ENCODE measurements around the gene SBNO1.
"Not testable (repeated sequence)": the region's sequence is repeated elsewhere in the genome, so short reads cannot be mapped to it uniquely, and the experiment has no call there.

Gene SBNO1

DNA sequence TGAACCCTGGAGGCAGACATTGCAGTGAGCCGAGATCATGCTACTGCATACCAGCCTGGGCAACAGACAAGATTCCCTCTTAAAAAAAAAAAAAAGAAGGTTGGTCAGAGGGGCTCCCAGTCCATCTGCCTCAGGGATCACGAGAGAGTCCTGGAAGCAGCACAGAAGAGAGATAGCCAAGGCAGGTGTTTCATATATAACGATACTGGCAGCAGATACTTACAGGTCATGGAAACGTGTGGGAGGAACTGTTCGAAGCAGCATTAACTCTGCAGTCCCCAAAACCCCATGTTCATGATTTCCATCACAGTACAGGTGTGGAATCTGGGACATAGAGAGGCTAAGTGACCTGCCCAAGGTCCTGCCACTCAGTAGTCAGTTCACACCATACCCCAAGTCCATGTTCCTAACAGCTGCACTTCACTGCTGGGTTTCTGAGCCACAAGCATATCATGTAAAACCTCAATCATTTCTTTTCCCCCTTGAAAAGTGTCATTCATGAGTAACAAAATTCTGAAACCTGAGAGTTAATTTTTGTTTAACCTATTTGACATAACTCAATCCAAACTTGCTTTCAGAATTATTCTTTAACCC lies 109.7 kb downstream of the SBNO1 start:
- TF ChIP-seq, protein P1, sequence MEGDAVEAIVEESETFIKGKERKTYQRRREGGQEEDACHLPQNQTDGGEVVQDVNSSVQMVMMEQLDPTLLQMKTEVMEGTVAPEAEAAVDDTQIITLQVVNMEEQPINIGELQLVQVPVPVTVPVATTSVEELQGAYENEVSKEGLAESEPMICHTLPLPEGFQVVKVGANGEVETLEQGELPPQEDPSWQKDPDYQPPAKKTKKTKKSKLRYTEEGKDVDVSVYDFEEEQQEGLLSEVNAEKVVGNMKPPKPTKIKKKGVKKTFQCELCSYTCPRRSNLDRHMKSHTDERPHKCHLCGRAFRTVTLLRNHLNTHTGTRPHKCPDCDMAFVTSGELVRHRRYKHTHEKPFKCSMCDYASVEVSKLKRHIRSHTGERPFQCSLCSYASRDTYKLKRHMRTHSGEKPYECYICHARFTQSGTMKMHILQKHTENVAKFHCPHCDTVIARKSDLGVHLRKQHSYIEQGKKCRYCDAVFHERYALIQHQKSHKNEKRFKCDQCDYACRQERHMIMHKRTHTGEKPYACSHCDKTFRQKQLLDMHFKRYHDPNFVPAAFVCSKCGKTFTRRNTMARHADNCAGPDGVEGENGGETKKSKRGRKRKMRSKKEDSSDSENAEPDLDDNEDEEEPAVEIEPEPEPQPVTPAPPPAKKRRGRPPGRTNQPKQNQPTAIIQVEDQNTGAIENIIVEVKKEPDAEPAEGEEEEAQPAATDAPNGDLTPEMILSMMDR (IDR thresholded peaks at IDR 0.05; ENCODE audit: low read length, missing control alignments), result no peak
- no peak overlapping the region for H3K4me3 ChIP-seq (replicated peaks; ENCODE audit: low read depth, low read length)
- DNase-seq (ENCODE audit: low read depth), result no peak

DNA sequence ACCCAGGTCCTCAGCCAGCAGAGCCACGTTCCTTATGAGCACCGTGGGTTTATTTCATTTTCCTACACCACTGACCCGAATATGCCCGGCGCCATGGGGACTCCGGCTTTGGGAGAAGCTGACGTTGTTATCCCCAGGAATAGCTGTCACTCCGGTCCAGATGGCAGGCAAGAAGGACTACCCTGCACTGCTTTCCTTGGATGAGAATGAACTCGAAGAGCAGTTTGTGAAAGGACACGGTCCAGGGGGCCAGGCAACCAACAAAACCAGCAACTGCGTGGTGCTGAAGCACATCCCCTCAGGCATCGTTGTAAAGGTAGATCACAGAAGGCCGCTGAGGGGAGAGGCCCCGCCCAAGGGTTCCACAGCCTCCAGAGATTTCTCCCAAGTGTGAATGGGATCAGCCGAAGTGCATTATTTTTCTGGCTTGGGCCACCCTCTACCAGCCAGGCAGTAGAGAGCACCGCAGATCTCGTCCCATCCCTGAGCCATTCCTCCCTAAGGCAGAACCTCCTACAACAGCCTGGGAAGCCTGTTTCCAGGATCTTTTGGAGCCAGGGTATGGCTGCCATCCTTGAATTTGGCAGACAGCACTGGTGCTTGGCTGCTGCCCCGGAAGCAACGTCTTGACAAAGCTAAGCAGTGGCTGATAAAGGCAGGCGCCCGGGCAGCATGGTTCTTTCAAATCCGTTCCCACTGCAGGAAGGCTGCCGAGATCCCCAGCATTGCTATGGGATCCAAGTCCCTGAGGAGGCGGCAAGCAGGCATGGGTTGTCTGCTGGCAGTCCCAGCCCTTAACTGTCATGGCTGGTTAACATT lies 110.8 kb downstream of the SBNO1 start:
- TF ChIP-seq, protein P1 (IDR thresholded peaks at IDR 0.05; ENCODE audit: low read length, missing control alignments), result no peak
- H3K4me3 ChIP-seq (replicated peaks; ENCODE audit: low read depth, low read length), result no peak overlapping the region
- DNase-seq (ENCODE audit: low read depth), result no peak

DNA sequence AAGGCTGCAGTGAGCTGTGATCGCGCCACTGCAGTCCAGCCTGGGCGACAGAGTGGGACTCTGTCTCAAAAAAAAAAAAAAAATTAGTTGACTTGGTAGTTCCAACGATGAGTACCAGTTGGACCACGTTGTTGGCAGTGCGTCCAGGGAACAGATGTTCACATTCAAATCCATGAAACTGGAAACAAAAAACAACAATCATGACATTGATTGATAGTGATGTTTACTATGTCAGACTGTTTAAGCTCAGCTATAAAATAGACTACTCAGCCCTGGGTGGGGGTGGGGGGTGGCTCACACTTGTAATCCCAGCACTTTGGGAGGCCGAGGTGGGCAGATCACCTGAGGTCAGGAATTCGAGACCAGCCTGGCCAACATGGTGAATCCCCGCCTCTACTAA lies 112.3 kb downstream of the SBNO1 start:
- DNase-seq (ENCODE audit: low read depth), result not testable (repeated sequence)

DNA sequence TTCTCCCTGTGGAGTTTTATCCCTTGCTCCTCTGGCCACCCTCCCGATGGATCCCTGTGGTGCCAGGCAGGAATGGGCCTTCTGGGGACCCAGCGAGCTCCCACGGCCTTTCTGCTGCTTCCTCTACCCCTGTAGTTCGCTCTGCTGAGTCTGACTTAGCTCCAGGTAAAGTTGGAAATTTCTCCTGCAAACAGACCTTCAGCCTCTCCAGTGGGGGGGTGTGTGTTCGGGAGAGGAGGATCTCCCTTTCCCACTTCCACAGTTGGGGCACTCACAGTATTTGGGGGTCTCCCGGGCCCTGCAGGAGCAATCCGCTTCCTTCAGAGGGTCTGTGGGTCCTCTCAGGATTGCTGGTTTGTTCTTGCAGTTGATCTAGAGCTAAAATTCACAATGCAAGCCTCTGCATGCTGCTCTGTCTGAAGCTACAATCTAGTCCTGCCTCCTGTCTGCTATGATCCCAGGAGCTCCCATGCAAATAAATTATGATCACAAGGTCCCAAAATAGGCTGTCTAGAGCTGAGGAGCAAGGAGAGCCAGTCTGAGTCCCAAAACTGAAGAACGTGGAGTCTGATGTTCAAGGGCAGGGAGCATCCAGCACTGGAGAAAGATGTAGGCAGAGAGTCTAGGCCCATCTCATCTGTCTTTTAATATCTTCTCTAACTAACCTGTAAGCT lies 113.1 kb downstream of the SBNO1 start:
- H3K4me3 ChIP-seq (replicated peaks; ENCODE audit: low read depth, low read length), result no peak overlapping the region
- TF ChIP-seq, protein P1 (IDR thresholded peaks at IDR 0.05; ENCODE audit: low read length, missing control alignments), result no peak
- no peak for DNase-seq (ENCODE audit: low read depth)

More for the DNA sequence above, 112.3 kb downstream of the SBNO1 start:
- H3K4me3 ChIP-seq (replicated peaks; ENCODE audit: low read depth, low read length), result not testable (repeated sequence)

DNA sequence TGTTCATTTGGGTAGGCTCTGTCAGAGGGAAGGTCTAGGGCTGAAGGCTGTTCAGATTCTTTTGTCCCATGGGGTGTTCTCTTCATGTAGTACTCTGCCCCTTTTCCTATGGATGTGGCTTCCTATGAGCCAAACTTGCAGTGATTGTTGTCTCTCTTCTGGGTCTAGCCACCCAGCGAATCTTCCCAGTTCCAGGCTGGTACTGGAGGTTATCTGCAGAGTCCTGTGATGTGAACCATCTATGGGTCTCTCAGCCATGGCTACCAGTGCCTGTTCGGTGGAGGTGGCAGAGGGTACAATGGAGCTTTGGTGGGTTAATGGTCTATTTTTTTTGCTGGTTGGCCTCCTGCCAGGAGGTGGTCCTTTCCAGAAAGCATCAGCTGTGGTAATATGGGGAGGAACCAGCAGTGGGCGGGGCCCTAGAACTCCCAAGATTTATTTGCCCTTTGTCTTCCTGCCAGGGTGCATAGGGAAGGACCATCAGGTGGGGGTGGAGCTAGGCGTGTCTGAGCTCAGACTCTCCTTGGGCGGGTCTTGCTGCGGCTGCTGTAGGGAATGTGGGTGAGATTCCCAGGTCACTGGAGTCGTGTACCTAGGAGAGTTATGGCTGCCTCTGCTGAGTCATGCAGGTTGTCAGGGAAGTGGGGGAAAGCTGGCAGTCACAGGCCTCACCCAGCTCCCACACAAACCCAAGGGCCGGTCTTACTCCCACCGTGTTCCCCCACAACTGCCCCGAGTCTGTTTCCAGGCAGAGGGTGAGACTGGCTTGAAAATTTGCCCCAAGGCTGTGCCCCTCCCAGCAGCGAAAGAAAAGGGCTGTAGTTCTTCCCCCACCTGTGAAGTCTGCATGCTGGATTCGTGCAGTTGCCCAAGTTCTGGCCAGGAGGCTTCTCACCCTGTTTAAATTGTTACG lies 113.9 kb downstream of the SBNO1 start:
- no peak for DNase-seq (ENCODE audit: low read depth)
- TF ChIP-seq, protein P1 (IDR thresholded peaks at IDR 0.05; ENCODE audit: low read length, missing control alignments), result no peak
- no peak overlapping the region for H3K4me3 ChIP-seq (replicated peaks; ENCODE audit: low read depth, low read length)

DNA sequence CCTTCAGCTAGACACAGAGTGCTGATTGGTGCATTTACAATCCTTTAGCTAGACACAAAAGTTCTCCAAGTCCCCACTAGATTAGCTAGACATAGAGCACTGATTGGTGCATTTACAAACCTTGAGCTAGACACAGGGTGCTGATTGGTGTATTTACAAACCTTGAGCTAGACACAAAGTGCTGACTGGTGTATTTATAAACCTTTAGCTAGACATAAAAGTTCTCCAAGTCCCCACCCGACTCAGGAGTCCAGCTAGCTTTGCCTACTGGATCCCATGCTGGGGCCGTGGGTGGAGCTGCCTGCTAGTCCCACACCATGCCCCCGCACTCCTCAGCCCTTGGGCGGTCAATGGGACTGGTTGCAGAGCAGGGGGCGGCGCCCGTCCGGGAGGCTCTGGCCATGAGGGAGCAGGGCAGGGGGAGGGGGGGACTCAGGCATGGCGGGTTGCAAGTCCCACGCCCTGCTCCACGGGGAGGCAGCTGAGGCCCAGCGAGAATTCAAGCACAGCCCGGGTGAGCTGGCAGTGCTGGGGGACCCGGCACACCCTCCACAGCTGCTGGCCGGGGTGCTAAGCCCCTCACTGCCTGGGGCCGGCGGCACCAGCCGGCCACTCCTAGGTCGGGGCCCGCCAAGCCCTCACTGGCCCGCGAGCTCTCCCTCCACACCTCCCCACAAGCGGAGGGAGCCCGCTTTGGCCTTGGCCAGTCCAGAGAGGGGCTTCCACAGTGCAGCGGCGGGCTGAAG lies 115.5 kb downstream of the SBNO1 start:
- not testable (repeated sequence) for H3K4me3 ChIP-seq (replicated peaks; ENCODE audit: low read depth, low read length)

DNA sequence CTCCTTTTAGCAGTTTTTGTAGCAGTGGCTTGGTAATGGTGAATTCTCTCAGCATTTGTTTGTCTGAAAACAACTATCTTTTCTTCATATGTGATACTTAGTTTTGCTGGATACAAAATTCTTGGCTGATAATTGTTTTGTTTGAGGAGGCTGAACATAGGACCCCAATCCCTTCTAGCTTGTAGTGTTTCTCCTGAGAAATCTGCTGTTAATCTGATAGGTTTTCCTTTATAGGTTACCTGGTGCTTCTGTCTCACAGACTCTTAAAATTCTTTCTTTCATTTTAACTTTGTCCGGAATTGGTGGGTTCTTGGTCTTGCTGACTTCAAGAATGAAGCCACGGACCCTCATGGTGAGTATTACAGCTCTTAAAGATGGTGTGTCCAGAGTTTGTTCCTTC lies 116.5 kb downstream of the SBNO1 start:
- DNase-seq (ENCODE audit: low read depth); H3K4me3 ChIP-seq (replicated peaks; ENCODE audit: low read depth, low read length): not testable (repeated sequence)

More for the DNA sequence above, 115.5 kb downstream of the SBNO1 start:
- DNase-seq (ENCODE audit: low read depth), result not testable (repeated sequence)

Measured in fibroblast of pulmonary artery (primary cell).